GM12873 (cell line): ENCODE data around the gene ARHGAP10.

ENCODE experiments used
- CTCF ChIP-seq: IDR thresholded peaks from 2 replicates; pipeline ENCODE4 v1.5.1; 2012; ENCODE audit warnings: low read depth, mild to moderate bottlenecking, moderate library complexity, low read length, control low read depth; ENCODE audit not compliant: insufficient read depth; ENCODE audit errors: missing control alignments

The ARHGAP10 gene

GRCh38 chr4:148017801-148018200 lies 285.9 kb downstream of the ARHGAP10 start:
- no peak for TF ChIP-seq CTCF

GRCh38 chr4:148021686-148022085 lies 289.8 kb downstream of the ARHGAP10 start:
- no peak for TF ChIP-seq CTCF

- no peak for TF ChIP-seq CTCF
Observed at GRCh38 chr4:148022975-148023374, 291.1 kb downstream of the ARHGAP10 start.

GRCh38 chr4:148023512-148024181 lies 291.8 kb downstream of the ARHGAP10 start:
- TF ChIP-seq CTCF: no peak

GRCh38 chr4:148025981-148026380 lies 294.1 kb downstream of the ARHGAP10 start:
- no peak for TF ChIP-seq CTCF

GRCh38 chr4:148027201-148027600 lies 295.3 kb downstream of the ARHGAP10 start:
- TF ChIP-seq CTCF: no peak

GRCh38 chr4:148029781-148030180 lies 297.9 kb downstream of the ARHGAP10 start:
- no peak for TF ChIP-seq CTCF
